Glutamatergic neuron (in vitro differentiated cells): Measurements from ENCODE around the gene SMIM28. TPM values are rescaled to one million over a fixed set of nuclear protein-coding genes. Genes with fewer than 3 reads are reported as not detected.
A peak's percentile ranks its signal among the peaks of the same experiment; 100 is the strongest.

ENCODE experiments used
- DNase-seq: peaks from one replicate; pipeline ENCODE4 v3.0.0; 2022
- H3K27ac Mint-ChIP-seq: one replicate; pipeline ENCODE4 v1.8.0; 2020; ENCODE audit warnings: mild to moderate bottlenecking, mixed read lengths, inconsistent platforms; ENCODE audit not compliant: unreplicated experiment
- H3K27me3 Mint-ChIP-seq: one replicate; pipeline ENCODE4 v1.8.0; 2020; ENCODE audit warnings: mild to moderate bottlenecking, moderate library complexity, mixed read lengths, inconsistent platforms; ENCODE audit not compliant: unreplicated experiment
- H3K36me3 Mint-ChIP-seq: one replicate; pipeline ENCODE4 v1.8.0; 2020; ENCODE audit warnings: mild to moderate bottlenecking, mixed read lengths, inconsistent platforms; ENCODE audit not compliant: unreplicated experiment
- H3K4me1 Mint-ChIP-seq: one replicate; pipeline ENCODE4 v1.8.0; 2020; ENCODE audit warnings: mild to moderate bottlenecking, low read depth, mixed read lengths, inconsistent platforms; ENCODE audit not compliant: unreplicated experiment
- H3K4me3 Mint-ChIP-seq: one replicate; pipeline ENCODE4 v1.8.0; 2020; ENCODE audit warnings: mild to moderate bottlenecking, mixed read lengths, inconsistent platforms; ENCODE audit not compliant: unreplicated experiment
- H3K9me3 Mint-ChIP-seq: one replicate; pipeline ENCODE4 v1.8.0; 2020; ENCODE audit warnings: mild to moderate bottlenecking, moderate library complexity, mixed read lengths, inconsistent platforms; ENCODE audit not compliant: unreplicated experiment
- CTCF ChIP-seq: fragments of 200-600 bp; sonication (generic); IDR thresholded peaks from one replicate; pipeline ENCODE4 v1.5.0; 2021; ENCODE audit not compliant: partially characterized antibody, unreplicated experiment
- total RNA-seq: library from RNA; stranded (reverse); fragmentation: NEBNext Ultra II Directional; extraction: Animal tissue kit (Norgen Biotek cat#: 25700); gene quantifications from one replicate; pipeline ENCODE4 v1.2.1, GENCODE V29; 2021; ENCODE audit not compliant: unreplicated experiment

Gene SMIM28
- total RNA-seq, 1 donor from 2014 or later, result not detected

GRCh38 chr6:138404666-138405337, 27.1 kb downstream of the SMIM28 start:
- Mint-ChIP-seq H3K27me3 (peaks cover 3% of the 10 kb centered on the region), H3K36me3 (peaks cover 11% of the 10 kb centered on the region), H3K4me3 (peak overlapping the region; percentile 89), H3K4me1 (peaks cover 5% of the 10 kb centered on the region), H3K9me3 (peaks cover 5% of the 10 kb centered on the region), H3K27ac (peak overlapping the region; percentile 22)
- no peak for TF ChIP-seq CTCF
- DNase-seq, result peak; percentile 26

- Mint-ChIP-seq H3K27me3 (peaks cover 3% of the 10 kb centered on the region), H3K9me3 (peaks cover 5% of the 10 kb centered on the region), H3K4me1 (peaks cover 5% of the 10 kb centered on the region), H3K27ac (no peak overlapping the region), H3K36me3 (peaks cover 11% of the 10 kb centered on the region), H3K4me3 (no peak overlapping the region)
- DNase-seq, result no peak
- no peak for TF ChIP-seq CTCF
Measured at GRCh38 chr6:138405816-138406413, 28.2 kb downstream of the SMIM28 start.

GRCh38 chr6:138406443-138406842, 28.7 kb downstream of the SMIM28 start:
- Mint-ChIP-seq H3K27me3 (peaks cover 3% of the 10 kb centered on the region), H3K36me3 (peaks cover 11% of the 10 kb centered on the region), H3K27ac (no peak overlapping the region), H3K4me1 (peaks cover 5% of the 10 kb centered on the region), H3K4me3 (no peak overlapping the region), H3K9me3 (peaks cover 7% of the 10 kb centered on the region)
- no peak for TF ChIP-seq CTCF
- DNase-seq, result no peak

GRCh38 chr6:138410048-138410735, 32.5 kb downstream of the SMIM28 start:
- no peak for DNase-seq
- Mint-ChIP-seq H3K36me3 (peaks cover 16% of the 10 kb centered on the region), H3K27me3 (no peaks in the 10 kb centered on the region), H3K4me1 (peaks cover 2% of the 10 kb centered on the region), H3K27ac (no peak overlapping the region), H3K9me3 (peaks cover 4% of the 10 kb centered on the region), H3K4me3 (no peak overlapping the region)
- no peak for TF ChIP-seq CTCF
